NCI-H2196 (cell line): ENCODE data around the gene PRTFDC1.

Source experiments
- DNase-seq: peaks from one replicate; lab custom pipeline; 2025; ENCODE audit not compliant: unreplicated experiment; lab: John Stamatoyannopoulos, UW

PRTFDC1 gene

DNA sequence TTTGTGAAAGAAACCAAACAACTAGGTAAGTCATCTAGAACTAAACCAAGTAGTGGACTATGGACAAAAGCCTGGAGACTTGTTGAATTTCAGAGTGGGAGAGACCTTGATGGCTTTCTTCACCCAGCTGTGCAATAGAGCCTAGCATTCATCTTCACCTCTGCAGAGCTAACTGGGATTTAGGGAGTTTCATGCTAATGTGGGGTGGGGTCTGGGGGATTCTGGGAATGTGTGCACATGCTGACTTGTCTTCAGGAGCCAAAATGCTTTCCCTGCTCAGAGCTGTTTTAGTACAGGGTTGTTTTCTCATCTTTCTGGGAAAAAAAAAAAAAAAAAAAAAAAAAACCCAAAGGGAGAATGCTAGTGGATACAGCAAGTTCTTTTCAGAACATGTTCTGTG lies 147.4 kb downstream of the PRTFDC1 start:
- DNase-seq = no peak

DNA sequence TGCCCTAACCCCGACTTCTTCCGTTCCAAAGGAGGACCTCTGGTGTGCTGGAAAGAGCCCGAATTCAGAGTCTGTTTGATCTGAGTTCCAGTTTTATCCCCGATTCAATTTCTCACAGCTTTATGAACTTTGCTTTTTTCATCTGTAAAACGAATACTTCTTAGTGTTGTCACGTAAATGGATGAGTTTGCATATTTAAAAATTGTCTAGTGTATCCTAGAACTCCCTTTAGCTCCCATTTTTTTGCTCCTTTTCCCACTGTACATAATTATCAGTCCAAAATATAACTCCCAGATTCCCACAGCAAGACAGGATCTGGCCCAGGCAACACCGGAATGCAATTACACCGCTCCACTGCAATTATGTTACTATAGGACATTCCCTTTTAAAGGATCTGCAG lies 148.0 kb downstream of the PRTFDC1 start:
- no peak for DNase-seq

DNA sequence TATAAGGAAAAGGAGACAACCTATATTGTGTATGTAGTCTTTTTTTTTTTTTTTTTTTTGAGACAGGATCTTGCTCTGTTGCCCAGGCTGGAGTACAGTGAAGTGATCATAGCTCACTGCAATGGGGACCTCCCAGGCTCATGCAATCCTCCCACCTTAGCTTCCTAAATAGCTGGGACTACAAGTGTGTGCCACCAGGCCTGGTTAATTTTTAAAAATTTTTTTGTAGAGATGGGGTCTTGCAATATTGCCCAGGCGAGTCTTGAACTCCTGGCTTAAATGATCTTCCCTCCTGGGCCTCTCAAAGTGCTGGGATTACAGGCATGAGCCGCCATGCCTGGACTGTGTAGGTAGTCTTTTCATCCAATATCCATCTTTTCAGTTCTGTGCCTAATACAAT lies 150.0 kb downstream of the PRTFDC1 start:
- DNase-seq = no peak

DNA sequence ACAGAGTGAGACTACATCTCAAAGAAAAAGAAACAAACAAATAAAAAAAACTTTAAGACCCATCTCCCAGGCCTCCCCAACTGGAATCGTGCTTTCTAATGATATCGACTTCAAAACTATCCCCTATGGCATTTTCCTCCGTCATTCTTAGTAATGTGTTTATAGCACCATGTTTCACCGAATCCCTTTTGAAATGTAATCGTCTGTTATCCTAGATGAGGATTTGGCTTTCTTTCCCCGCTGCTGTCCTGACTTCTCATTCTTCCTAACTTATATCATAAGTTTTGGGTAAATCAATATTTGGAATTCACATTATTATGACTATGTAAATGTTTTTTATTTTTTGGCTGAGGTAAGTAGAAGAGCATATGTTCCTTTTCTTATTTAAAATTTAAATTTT lies 151.5 kb downstream of the PRTFDC1 start:
- no peak for DNase-seq
